ENCODE data around the gene CD99. TPM values are rescaled to one million over a fixed set of nuclear protein-coding genes. Genes with fewer than 3 reads are reported as not detected.

CD99 gene
- total RNA-seq, 4 donors from 2014 or later, result 162 to 192 (median 179) TPM

DNA sequence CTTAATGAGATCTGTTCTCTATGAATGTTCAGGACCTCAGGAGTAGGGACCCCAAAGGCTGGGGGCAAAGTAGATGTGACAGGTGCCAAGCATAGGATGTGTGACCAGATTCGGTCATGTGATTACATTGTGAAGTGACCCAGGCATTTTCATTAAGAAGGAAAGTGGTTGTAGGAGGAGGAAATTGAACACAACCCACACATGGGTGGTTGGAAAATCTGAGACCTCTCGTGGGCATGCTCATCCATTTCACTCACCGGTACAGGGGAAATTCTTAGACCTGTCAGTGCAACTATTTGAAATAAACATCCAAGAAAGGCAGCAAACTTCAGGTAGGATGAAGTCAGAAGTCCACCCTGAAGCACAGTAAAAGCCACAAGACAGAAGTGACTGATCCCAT, 43.5 kb upstream of the CD99 start:
- H3K36me3 ChIP-seq, result peaks cover 17% of the 10 kb centered on the region
- 91% methylated on average over 3 of the region's 3 CpGs for WGBS
- no peak for DNase-seq (ENCODE audit: low spot score in 2 of 2)
- TF ChIP-seq POLR2A (IDR thresholded peaks at IDR 0.05) (no peak), POLR2AphosphoS5 (IDR thresholded peaks at IDR 0.05) (no peak), EP300 (IDR thresholded peaks at IDR 0.05) (no peak)
- TF ChIP-seq, protein P1, sequence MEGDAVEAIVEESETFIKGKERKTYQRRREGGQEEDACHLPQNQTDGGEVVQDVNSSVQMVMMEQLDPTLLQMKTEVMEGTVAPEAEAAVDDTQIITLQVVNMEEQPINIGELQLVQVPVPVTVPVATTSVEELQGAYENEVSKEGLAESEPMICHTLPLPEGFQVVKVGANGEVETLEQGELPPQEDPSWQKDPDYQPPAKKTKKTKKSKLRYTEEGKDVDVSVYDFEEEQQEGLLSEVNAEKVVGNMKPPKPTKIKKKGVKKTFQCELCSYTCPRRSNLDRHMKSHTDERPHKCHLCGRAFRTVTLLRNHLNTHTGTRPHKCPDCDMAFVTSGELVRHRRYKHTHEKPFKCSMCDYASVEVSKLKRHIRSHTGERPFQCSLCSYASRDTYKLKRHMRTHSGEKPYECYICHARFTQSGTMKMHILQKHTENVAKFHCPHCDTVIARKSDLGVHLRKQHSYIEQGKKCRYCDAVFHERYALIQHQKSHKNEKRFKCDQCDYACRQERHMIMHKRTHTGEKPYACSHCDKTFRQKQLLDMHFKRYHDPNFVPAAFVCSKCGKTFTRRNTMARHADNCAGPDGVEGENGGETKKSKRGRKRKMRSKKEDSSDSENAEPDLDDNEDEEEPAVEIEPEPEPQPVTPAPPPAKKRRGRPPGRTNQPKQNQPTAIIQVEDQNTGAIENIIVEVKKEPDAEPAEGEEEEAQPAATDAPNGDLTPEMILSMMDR (IDR thresholded peaks at IDR 0.05), result no peak
- no peaks in the 10 kb centered on the region for H3K4me1 ChIP-seq
- H3K27ac ChIP-seq, result no peak overlapping the region
- H3K27me3 ChIP-seq, result no peaks in the 10 kb centered on the region
- no peak overlapping the region for H3K4me3 ChIP-seq
- H3K9me3 ChIP-seq, result no peaks in the 10 kb centered on the region

DNA sequence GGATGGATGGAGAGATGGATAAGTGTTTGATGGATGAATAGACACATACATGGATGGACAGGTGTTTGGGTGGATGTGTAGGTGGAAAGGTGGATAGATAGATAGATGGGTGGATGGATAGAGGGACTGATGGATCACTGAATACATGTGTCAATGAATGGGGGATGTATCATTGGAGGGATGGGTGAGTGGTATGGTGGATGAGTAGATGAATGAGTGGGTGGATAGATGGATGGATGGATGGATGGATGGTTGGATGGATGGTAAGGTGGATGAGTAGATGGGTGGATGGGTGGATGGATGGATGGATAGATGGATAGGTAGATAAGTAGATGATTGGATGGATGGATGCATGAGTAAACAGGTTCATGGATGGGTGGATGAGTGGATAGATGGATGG, 41.1 kb upstream of the CD99 start:
- DNase-seq (ENCODE audit: low spot score in 2 of 2), result no peak
- no peaks in the 10 kb centered on the region for H3K9me3 ChIP-seq
- TF ChIP-seq EP300 (IDR thresholded peaks at IDR 0.05) (no peak), POLR2A (IDR thresholded peaks at IDR 0.05) (no peak), POLR2AphosphoS5 (IDR thresholded peaks at IDR 0.05) (no peak)
- TF ChIP-seq, protein P1 (IDR thresholded peaks at IDR 0.05), result no peak
- H3K4me1 ChIP-seq, result no peaks in the 10 kb centered on the region
- no peaks in the 10 kb centered on the region for H3K27me3 ChIP-seq
- H3K27ac ChIP-seq, result no peak overlapping the region
- peaks cover 20% of the 10 kb centered on the region for H3K36me3 ChIP-seq
- no peak overlapping the region for H3K4me3 ChIP-seq

DNA sequence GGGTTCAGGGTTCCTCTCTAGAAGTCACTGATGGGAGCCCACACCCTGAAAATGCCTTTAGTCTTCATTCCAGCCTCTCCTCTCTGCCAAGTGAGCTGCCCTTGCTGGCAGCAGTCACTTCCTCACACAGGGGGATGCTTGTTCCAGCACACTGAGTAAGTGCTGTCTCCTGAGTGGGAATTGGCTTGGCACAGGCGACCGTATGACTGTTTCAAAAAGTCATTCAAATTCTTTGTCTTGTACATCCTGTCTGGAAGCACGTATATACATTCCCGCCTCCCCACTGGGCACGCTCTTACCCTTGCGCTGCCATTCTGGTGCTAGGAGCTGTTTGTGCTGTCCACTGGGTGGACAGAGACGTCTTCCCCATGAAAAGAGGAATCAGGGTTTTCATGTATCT, 40.2 kb upstream of the CD99 start:
- DNase-seq (ENCODE audit: low spot score in 2 of 2), result no peak
- TF ChIP-seq POLR2A (IDR thresholded peaks at IDR 0.05) (no peak), EP300 (IDR thresholded peaks at IDR 0.05) (no peak)

DNA sequence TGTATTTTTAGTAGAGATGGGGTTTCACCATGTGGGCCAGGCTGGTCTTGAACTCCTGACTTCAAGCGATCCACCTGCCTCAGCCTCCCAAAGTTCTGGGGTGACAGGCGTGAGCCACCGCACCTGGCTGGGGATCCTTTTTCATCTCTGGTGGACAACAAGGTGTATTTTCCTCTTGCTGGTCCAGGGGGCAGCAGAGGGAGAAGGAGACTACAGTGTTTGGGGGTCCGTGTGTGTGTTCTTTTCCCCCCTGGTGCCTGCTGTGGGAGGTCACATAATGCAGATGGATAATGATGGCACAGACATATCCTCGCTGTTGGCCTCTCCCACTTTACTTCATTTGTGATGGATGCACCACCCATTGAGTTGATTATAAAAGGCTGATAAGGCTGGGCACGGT, 39.0 kb upstream of the CD99 start:
- peaks cover 10% of the 10 kb centered on the region for H3K36me3 ChIP-seq
- no peaks in the 10 kb centered on the region for H3K9me3 ChIP-seq
- no peaks in the 10 kb centered on the region for H3K27me3 ChIP-seq
- 93% methylated on average over 6 of the region's 6 CpGs for WGBS
- no peak overlapping the region for H3K4me3 ChIP-seq
- no peaks in the 10 kb centered on the region for H3K4me1 ChIP-seq
- H3K27ac ChIP-seq, result no peak overlapping the region
- TF ChIP-seq, protein P1 (IDR thresholded peaks at IDR 0.05), result no peak
- TF ChIP-seq POLR2A (IDR thresholded peaks at IDR 0.05), result no peak
- TF ChIP-seq EP300 (IDR thresholded peaks at IDR 0.05), result no peak
- no peak for TF ChIP-seq POLR2AphosphoS5 (IDR thresholded peaks at IDR 0.05)
- no peak for DNase-seq (ENCODE audit: low spot score in 2 of 2)

More for the DNA sequence above, 40.2 kb upstream of the CD99 start:
- Histone ChIP-seq H3K27ac (no peak overlapping the region), H3K27me3 (no peaks in the 10 kb centered on the region), H3K4me1 (no peaks in the 10 kb centered on the region), H3K4me3 (no peak overlapping the region), H3K36me3 (peaks cover 20% of the 10 kb centered on the region), H3K9me3 (no peaks in the 10 kb centered on the region)
- WGBS, result 72% methylated on average over 7 of the region's 7 CpGs

DNA sequence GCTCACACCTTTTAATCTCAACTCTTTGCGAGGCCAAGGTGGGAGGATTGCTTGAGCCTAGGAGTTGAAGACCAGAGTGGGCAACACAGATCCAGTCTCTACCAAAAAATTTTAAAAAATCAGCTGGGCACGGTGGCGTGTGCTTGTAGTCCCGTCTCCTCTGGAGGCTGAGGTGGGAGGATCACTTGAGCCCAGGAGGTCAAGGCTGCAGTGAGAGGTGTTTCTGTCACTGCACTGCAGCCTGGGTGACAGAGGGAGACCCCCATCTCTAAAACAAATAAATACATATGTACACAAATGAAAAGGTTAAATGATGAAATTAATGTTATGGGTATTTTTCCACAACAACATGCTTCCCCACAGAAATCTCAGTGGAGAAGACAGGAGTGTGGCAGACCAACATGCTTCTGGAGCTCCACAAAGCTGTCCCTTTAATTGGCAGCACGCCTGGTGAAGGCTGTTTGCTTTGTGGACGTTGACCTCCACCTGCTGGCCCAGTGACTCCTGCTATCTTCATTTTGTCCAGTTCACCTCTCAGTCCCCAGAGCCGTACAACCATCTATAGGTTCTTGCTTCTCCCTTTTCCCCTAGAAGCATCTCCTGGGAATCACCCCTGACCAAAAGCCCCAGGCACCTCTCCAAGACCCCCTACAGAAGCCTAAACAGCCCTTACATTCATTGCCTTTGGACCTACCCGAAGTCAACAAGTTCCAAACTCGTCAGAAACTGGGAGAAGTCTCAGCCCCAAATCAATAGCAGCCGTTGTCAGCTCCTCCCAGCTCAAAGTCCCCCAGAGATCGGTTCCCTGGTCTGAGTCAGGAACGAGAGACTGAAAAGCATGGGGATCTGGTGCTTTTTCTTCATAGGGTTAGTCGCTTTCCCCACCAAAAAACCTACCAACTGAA, 36.4 kb upstream of the CD99 start:
- TF ChIP-seq POLR2AphosphoS5 (IDR thresholded peaks at IDR 0.05), result no peak
- TF ChIP-seq EP300 (IDR thresholded peaks at IDR 0.05), result no peak
- TF ChIP-seq, protein P1 (IDR thresholded peaks at IDR 0.05), result no peak
- TF ChIP-seq POLR2A (IDR thresholded peaks at IDR 0.05), result no peak
- Histone ChIP-seq H3K9me3 (no peaks in the 10 kb centered on the region), H3K27me3 (no peaks in the 10 kb centered on the region), H3K4me3 (no peak overlapping the region), H3K4me1 (no peaks in the 10 kb centered on the region), H3K36me3 (peaks cover 4% of the 10 kb centered on the region), H3K27ac (no peak overlapping the region)
- no peak for DNase-seq (ENCODE audit: low spot score in 2 of 2)
- 74% methylated on average over 13 of the region's 13 CpGs for WGBS
